ENCODE measurements around the gene YJEFN3. TPM values are rescaled to one million over a fixed set of nuclear protein-coding genes. Genes with fewer than 3 reads are reported as not detected.

The YJEFN3 gene
- total RNA-seq (ENCODE audit: low replicate concordance): 2.6 and 5.1 TPM in 2 replicates

GRCh38 chr19:19528721-19529490 lies at the start of gene YJEFN3:
YJEFN3 (plus strand) TSS chr19:19528911; CDS start chr19:19528933, 22 bp downstream.
- Histone ChIP-seq H3K4me2 (peak within 1 kb of the TSS; percentile 13), H2AFZ (replicated peaks) (no peak within 1 kb of the TSS), H3K4me3 (no peak within 1 kb of the TSS), H3K27ac (no peak within 1 kb of the TSS), H3K9ac (no peak within 1 kb of the TSS), H3K27me3 (no peaks in the 10 kb centered on the region), H3K36me3 (no peaks in the 10 kb centered on the region), H3K9me3 (ENCODE audit: low read depth) (no peaks in the 10 kb centered on the region), H3K79me2 (ENCODE audit: low read depth) (peaks cover 25% of the 10 kb centered on the region), H4K20me1 (ENCODE audit: low read depth) (peaks cover 71% of the 10 kb centered on the region), H3K4me1 (peaks cover 9% of the 10 kb centered on the region), H3F3A (ENCODE audit: low read depth) (peaks cover 19% of the 10 kb centered on the region)
- peaks cover 7% of the 10 kb centered on the region for H3K27me3 Mint-ChIP-seq (ENCODE audit: insufficient read depth, low read depth)
- no peak within 1 kb of the TSS for H3K27ac Mint-ChIP-seq
- peak; percentile 61 for DNase-seq (ENCODE audit: low spot score)
- TF ChIP-seq EZH2phosphoT487 (IDR thresholded peaks at IDR 0.05) (no peak), CTCF (IDR thresholded peaks at IDR 0.05) (no peak), EZH2 (IDR thresholded peaks at IDR 0.05) (no peak)
- peaks cover 3% of the 10 kb centered on the region for H3K36me3 Mint-ChIP-seq
- H3K4me1 Mint-ChIP-seq: peaks cover 42% of the 10 kb centered on the region
- no peaks in the 10 kb centered on the region for H3K9me3 Mint-ChIP-seq
- no peak within 1 kb of the TSS for H3K4me3 Mint-ChIP-seq

GRCh38 chr19:19480688-19481087 lies 48.0 kb upstream of the YJEFN3 start:
- H3K36me3 Mint-ChIP-seq: peaks cover 9% of the 10 kb centered on the region
- DNase-seq (ENCODE audit: low spot score): no peak
- no peak overlapping the region for H3K4me2 ChIP-seq
- H3F3A ChIP-seq (ENCODE audit: low read depth): peaks cover 5% of the 10 kb centered on the region
- no peak overlapping the region for H3K27ac ChIP-seq
- no peak overlapping the region for H3K4me3 ChIP-seq
- H3K4me1 Mint-ChIP-seq: peaks cover 16% of the 10 kb centered on the region
- peaks cover 5% of the 10 kb centered on the region for H3K27me3 Mint-ChIP-seq (ENCODE audit: insufficient read depth, low read depth)
- H3K4me1 ChIP-seq: peaks cover 15% of the 10 kb centered on the region
- H3K36me3 ChIP-seq: no peaks in the 10 kb centered on the region
- no peak for TF ChIP-seq CTCF (IDR thresholded peaks at IDR 0.05)
- TF ChIP-seq EZH2phosphoT487 (IDR thresholded peaks at IDR 0.05): no peak
- TF ChIP-seq EZH2 (IDR thresholded peaks at IDR 0.05): no peak
- H3K9me3 Mint-ChIP-seq: no peaks in the 10 kb centered on the region
- H3K9ac ChIP-seq: no peak overlapping the region
- H3K4me3 Mint-ChIP-seq: no peak overlapping the region
- H3K79me2 ChIP-seq (ENCODE audit: low read depth): peaks cover 97% of the 10 kb centered on the region
- H3K27me3 ChIP-seq: no peaks in the 10 kb centered on the region
- no peak overlapping the region for H2AFZ ChIP-seq (replicated peaks)
- peaks cover 57% of the 10 kb centered on the region for H4K20me1 ChIP-seq (ENCODE audit: low read depth)
- no peak overlapping the region for H3K27ac Mint-ChIP-seq
- H3K9me3 ChIP-seq (ENCODE audit: low read depth): no peaks in the 10 kb centered on the region

GRCh38 chr19:19482809-19483596 lies 45.7 kb upstream of the YJEFN3 start:
- H3K27ac Mint-ChIP-seq: peak overlapping the region; percentile 82
- no peaks in the 10 kb centered on the region for H3K9me3 ChIP-seq (ENCODE audit: low read depth)
- H3F3A ChIP-seq (ENCODE audit: low read depth): peaks cover 5% of the 10 kb centered on the region
- TF ChIP-seq EZH2 (IDR thresholded peaks at IDR 0.05) (no peak), CTCF (IDR thresholded peaks at IDR 0.05) (no peak), EZH2phosphoT487 (IDR thresholded peaks at IDR 0.05) (no peak)
- H2AFZ ChIP-seq (replicated peaks): no peak overlapping the region
- peak overlapping the region; percentile 23 for H3K4me2 ChIP-seq
- H3K9me3 Mint-ChIP-seq: no peaks in the 10 kb centered on the region
- DNase-seq (ENCODE audit: low spot score): no peak
- no peak overlapping the region for H3K27ac ChIP-seq
- H3K27me3 Mint-ChIP-seq (ENCODE audit: insufficient read depth, low read depth): peaks cover 11% of the 10 kb centered on the region
- H3K4me3 ChIP-seq: no peak overlapping the region
- H3K4me1 Mint-ChIP-seq: peaks cover 25% of the 10 kb centered on the region
- H3K79me2 ChIP-seq (ENCODE audit: low read depth): peaks cover 86% of the 10 kb centered on the region
- H3K36me3 Mint-ChIP-seq: peaks cover 7% of the 10 kb centered on the region
- H3K9ac ChIP-seq: no peak overlapping the region
- H3K27me3 ChIP-seq: no peaks in the 10 kb centered on the region
- H3K36me3 ChIP-seq: no peaks in the 10 kb centered on the region
- H3K4me1 ChIP-seq: peaks cover 18% of the 10 kb centered on the region
- H4K20me1 ChIP-seq (ENCODE audit: low read depth): peaks cover 36% of the 10 kb centered on the region
- no peak overlapping the region for H3K4me3 Mint-ChIP-seq
